ENCODE measurements around the gene GNE.
"Not testable (repeated sequence)": the region's sequence is repeated elsewhere in the genome, so short reads cannot be mapped to it uniquely, and the experiment has no call there.

The GNE gene

GRCh38 chr9:36258208-36258995, at the start of gene GNE:
TSS of gene GNE (minus strand) at chr9:36258448. CDS start at chr9:36249355, 9,093 bp downstream.
- peak; percentile 96 to 97 for DNase-seq

- no peak for DNase-seq
Measured at GRCh38 chr9:36306471-36307306, 48.4 kb upstream of the GNE start.

GRCh38 chr9:36304366-36304765, 46.1 kb upstream of the GNE start:
- not testable (repeated sequence) for DNase-seq

GRCh38 chr9:36301227-36301626, 43.0 kb upstream of the GNE start:
- DNase-seq, result no peak

- no peak for DNase-seq
Measured at GRCh38 chr9:36298566-36298965, 40.3 kb upstream of the GNE start.

- no peak for DNase-seq
Measured at GRCh38 chr9:36297798-36298197, 39.5 kb upstream of the GNE start.

- DNase-seq, result not testable (repeated sequence)
Measured at GRCh38 chr9:36294996-36295395, 36.7 kb upstream of the GNE start.

GRCh38 chr9:36293918-36294317, 35.7 kb upstream of the GNE start:
- no peak for DNase-seq

GRCh38 chr9:36293171-36293570, 34.9 kb upstream of the GNE start:
- no peak for DNase-seq

GRCh38 chr9:36292641-36293040, 34.4 kb upstream of the GNE start:
- no peak for DNase-seq

- DNase-seq, result no peak
Measured at GRCh38 chr9:36290996-36291395, 32.7 kb upstream of the GNE start.

GRCh38 chr9:36289836-36290435, 31.7 kb upstream of the GNE start:
- no peak for DNase-seq

- no peak for DNase-seq
Measured at GRCh38 chr9:36288070-36288469, 29.8 kb upstream of the GNE start.

- DNase-seq, result no peak
Measured at GRCh38 chr9:36286388-36286787, 28.1 kb upstream of the GNE start.

- DNase-seq, result no peak
Measured at GRCh38 chr9:36284226-36284625, 26.0 kb upstream of the GNE start.

GRCh38 chr9:36282275-36282674, 24.0 kb upstream of the GNE start:
- no peak for DNase-seq

- DNase-seq, result no peak
Measured at GRCh38 chr9:36280989-36281388, 22.7 kb upstream of the GNE start.

GRCh38 chr9:36278243-36278642, 20.0 kb upstream of the GNE start:
- no peak for DNase-seq

- no peak for DNase-seq
Measured at GRCh38 chr9:36276781-36277181, 18.5 kb upstream of the GNE start.

GRCh38 chr9:36276254-36276653, 18.0 kb upstream of the GNE start:
- DNase-seq, result no peak

- no peak for DNase-seq
Measured at GRCh38 chr9:36275060-36275459, 16.8 kb upstream of the GNE start.

- not testable (repeated sequence) for DNase-seq
Measured at GRCh38 chr9:36273354-36273753, 15.1 kb upstream of the GNE start.

- DNase-seq, result no peak
Measured at GRCh38 chr9:36268007-36268427, 9.8 kb upstream of the GNE start.

GRCh38 chr9:36264896-36265295, 6.6 kb upstream of the GNE start:
- no peak for DNase-seq
